ENCODE results near the gene B3GNT7.

DNA sequence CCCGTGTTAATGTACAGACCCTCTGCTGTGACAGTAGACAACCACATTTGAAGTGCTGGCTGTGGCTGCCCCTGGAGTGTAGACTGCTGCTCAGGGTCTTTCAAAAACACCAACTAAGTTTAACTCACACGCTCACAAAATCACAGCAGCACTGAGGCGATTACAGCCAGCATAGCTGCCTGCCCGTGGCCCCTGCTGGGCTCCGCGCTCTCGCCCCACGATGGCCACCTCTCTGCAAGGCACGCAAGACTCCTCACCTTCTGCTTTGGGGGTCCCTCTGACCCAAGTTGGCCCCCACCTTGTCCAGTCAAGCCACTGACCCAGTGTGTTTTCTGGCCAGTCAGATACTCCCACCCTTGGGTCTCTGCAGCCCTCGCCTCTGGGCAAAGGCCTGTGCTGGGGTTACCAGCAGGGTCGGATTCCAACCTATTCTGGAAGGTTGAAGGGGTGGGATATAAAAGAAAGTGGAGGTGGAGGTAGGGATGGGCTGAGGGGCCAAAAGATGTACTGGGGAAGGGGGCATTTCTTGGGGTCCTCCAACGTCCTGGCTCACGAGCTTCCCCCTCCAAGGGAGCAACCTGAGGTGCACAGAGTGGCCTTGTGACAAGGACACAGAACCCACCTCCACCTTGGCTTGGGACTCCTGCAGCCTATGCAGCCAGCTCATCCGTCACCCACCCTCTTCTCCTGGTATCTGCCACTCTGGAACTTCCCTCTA, 2.9 kb upstream of the B3GNT7 start:
- TF ChIP-seq, protein P1, sequence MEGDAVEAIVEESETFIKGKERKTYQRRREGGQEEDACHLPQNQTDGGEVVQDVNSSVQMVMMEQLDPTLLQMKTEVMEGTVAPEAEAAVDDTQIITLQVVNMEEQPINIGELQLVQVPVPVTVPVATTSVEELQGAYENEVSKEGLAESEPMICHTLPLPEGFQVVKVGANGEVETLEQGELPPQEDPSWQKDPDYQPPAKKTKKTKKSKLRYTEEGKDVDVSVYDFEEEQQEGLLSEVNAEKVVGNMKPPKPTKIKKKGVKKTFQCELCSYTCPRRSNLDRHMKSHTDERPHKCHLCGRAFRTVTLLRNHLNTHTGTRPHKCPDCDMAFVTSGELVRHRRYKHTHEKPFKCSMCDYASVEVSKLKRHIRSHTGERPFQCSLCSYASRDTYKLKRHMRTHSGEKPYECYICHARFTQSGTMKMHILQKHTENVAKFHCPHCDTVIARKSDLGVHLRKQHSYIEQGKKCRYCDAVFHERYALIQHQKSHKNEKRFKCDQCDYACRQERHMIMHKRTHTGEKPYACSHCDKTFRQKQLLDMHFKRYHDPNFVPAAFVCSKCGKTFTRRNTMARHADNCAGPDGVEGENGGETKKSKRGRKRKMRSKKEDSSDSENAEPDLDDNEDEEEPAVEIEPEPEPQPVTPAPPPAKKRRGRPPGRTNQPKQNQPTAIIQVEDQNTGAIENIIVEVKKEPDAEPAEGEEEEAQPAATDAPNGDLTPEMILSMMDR (IDR thresholded peaks at IDR 0.05; ENCODE audit: low read depth, low read length, missing input control), result no peak
- TF ChIP-seq, protein P2, sequence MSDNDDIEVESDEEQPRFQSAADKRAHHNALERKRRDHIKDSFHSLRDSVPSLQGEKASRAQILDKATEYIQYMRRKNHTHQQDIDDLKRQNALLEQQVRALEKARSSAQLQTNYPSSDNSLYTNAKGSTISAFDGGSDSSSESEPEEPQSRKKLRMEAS (IDR thresholded peaks at IDR 0.05), result no peak
- TF ChIP-seq, protein P3, sequence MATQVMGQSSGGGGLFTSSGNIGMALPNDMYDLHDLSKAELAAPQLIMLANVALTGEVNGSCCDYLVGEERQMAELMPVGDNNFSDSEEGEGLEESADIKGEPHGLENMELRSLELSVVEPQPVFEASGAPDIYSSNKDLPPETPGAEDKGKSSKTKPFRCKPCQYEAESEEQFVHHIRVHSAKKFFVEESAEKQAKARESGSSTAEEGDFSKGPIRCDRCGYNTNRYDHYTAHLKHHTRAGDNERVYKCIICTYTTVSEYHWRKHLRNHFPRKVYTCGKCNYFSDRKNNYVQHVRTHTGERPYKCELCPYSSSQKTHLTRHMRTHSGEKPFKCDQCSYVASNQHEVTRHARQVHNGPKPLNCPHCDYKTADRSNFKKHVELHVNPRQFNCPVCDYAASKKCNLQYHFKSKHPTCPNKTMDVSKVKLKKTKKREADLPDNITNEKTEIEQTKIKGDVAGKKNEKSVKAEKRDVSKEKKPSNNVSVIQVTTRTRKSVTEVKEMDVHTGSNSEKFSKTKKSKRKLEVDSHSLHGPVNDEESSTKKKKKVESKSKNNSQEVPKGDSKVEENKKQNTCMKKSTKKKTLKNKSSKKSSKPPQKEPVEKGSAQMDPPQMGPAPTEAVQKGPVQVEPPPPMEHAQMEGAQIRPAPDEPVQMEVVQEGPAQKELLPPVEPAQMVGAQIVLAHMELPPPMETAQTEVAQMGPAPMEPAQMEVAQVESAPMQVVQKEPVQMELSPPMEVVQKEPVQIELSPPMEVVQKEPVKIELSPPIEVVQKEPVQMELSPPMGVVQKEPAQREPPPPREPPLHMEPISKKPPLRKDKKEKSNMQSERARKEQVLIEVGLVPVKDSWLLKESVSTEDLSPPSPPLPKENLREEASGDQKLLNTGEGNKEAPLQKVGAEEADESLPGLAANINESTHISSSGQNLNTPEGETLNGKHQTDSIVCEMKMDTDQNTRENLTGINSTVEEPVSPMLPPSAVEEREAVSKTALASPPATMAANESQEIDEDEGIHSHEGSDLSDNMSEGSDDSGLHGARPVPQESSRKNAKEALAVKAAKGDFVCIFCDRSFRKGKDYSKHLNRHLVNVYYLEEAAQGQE (IDR thresholded peaks at IDR 0.05), result no peak
- TF ChIP-seq HNF4G (IDR thresholded peaks at IDR 0.05), result no peak
- TF ChIP-seq HNF4A (conservative IDR thresholded peaks at IDR 0.05), result no peak
- no peak for TF ChIP-seq YY1 (IDR thresholded peaks at IDR 0.05)
- no peak for TF ChIP-seq TAF1 (conservative IDR thresholded peaks at IDR 0.05)
- TF ChIP-seq, protein P4, sequence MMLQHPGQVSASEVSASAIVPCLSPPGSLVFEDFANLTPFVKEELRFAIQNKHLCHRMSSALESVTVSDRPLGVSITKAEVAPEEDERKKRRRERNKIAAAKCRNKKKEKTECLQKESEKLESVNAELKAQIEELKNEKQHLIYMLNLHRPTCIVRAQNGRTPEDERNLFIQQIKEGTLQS (IDR thresholded peaks at IDR 0.05), result no peak
- no peak for TF ChIP-seq GABPA (IDR thresholded peaks at IDR 0.05 in 1 of 2, conservative IDR thresholded peaks at IDR 0.05 in 1 of 2)
- TF ChIP-seq EGR1 (IDR thresholded peaks at IDR 0.05; ENCODE audit: low read depth in 2 of 2), result no peak
- TF ChIP-seq RAD21 (IDR thresholded peaks at IDR 0.05), result no peak
- no peak for TF ChIP-seq JUND (IDR thresholded peaks at IDR 0.05)
- TF ChIP-seq SP1 (IDR thresholded peaks at IDR 0.05), result no peak

Data from liver (tissue), 3 donors.